Measurements from ENCODE around the gene HAVCR2.

DNA sequence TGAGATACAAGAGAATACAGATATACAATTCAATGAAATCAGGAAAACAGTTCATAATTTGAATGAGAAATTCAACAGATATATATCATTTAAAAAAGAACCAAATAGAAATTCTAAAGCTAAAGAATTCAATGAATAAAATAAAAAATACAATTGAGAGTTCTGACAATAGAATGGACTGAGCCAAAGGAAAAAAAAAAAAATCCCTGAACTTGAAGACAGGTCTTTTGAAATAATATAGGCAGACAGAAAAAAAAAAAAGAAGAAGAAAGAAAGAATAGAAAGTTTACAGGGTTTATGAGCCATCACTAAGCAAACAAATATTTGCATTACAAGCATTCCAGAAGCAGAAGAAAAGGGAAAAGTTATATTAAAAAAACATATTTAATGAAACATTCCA lies 12.9 kb upstream of the HAVCR2 start:
- TF ChIP-seq, protein P1, sequence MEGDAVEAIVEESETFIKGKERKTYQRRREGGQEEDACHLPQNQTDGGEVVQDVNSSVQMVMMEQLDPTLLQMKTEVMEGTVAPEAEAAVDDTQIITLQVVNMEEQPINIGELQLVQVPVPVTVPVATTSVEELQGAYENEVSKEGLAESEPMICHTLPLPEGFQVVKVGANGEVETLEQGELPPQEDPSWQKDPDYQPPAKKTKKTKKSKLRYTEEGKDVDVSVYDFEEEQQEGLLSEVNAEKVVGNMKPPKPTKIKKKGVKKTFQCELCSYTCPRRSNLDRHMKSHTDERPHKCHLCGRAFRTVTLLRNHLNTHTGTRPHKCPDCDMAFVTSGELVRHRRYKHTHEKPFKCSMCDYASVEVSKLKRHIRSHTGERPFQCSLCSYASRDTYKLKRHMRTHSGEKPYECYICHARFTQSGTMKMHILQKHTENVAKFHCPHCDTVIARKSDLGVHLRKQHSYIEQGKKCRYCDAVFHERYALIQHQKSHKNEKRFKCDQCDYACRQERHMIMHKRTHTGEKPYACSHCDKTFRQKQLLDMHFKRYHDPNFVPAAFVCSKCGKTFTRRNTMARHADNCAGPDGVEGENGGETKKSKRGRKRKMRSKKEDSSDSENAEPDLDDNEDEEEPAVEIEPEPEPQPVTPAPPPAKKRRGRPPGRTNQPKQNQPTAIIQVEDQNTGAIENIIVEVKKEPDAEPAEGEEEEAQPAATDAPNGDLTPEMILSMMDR (conservative IDR thresholded peaks at IDR 0.05; ENCODE audit: low read depth, low read length), result no peak
- no peak for TF ChIP-seq EZH2 (IDR thresholded peaks at IDR 0.05; ENCODE audit: low read length, unreplicated experiment)
